Measurements from ENCODE around the gene HTD2. TPM values are rescaled to one million over a fixed set of nuclear protein-coding genes. Genes with fewer than 3 reads are reported as not detected.
"Not testable (repeated sequence)": the region's sequence is repeated elsewhere in the genome, so short reads cannot be mapped to it uniquely, and the experiment has no call there.

The HTD2 gene
- total RNA-seq, 1 donor from 2014 or later, result 8.3 TPM

- H3K36me3 Mint-ChIP-seq, result no peaks in the 10 kb centered on the region
- H3K9me3 Mint-ChIP-seq, result no peaks in the 10 kb centered on the region
- no peak for TF ChIP-seq CTCF (IDR thresholded peaks at IDR 0.05; ENCODE audit: unreplicated experiment)
- no peak overlapping the region for H3K4me3 Mint-ChIP-seq
- H3K27me3 Mint-ChIP-seq (ENCODE audit: low read depth), result no peaks in the 10 kb centered on the region
- H3K4me1 Mint-ChIP-seq, result no peaks in the 10 kb centered on the region
- DNase-seq (ENCODE audit: low spot score in 2 of 2, unreplicated experiment in 2 of 2), result no peak
- H3K27ac Mint-ChIP-seq, result no peak overlapping the region
Measured at GRCh38 chr3:58266577-58266976, 39.7 kb upstream of the HTD2 start.

GRCh38 chr3:58267543-58267942, 38.8 kb upstream of the HTD2 start:
- not testable (repeated sequence) for H3K27ac Mint-ChIP-seq; H3K36me3 Mint-ChIP-seq; DNase-seq (ENCODE audit: low spot score in 2 of 2, unreplicated experiment in 2 of 2); H3K4me3 Mint-ChIP-seq; H3K9me3 Mint-ChIP-seq; H3K4me1 Mint-ChIP-seq; H3K27me3 Mint-ChIP-seq (ENCODE audit: low read depth)

- Mint-ChIP-seq H3K27me3 (ENCODE audit: low read depth) (no peaks in the 10 kb centered on the region), H3K9me3 (no peaks in the 10 kb centered on the region), H3K27ac (no peak overlapping the region), H3K4me1 (no peaks in the 10 kb centered on the region), H3K4me3 (no peak overlapping the region), H3K36me3 (no peaks in the 10 kb centered on the region)
- DNase-seq (ENCODE audit: low spot score in 2 of 2, unreplicated experiment in 2 of 2), result no peak
- no peak for TF ChIP-seq CTCF (IDR thresholded peaks at IDR 0.05; ENCODE audit: unreplicated experiment)
Measured at GRCh38 chr3:58269356-58269755, 37.0 kb upstream of the HTD2 start.

GRCh38 chr3:58270485-58270884, 35.8 kb upstream of the HTD2 start:
- H3K27ac Mint-ChIP-seq, result no peak overlapping the region
- H3K36me3 Mint-ChIP-seq, result peaks cover 3% of the 10 kb centered on the region
- H3K4me1 Mint-ChIP-seq, result no peaks in the 10 kb centered on the region
- no peak for DNase-seq (ENCODE audit: low spot score in 2 of 2, unreplicated experiment in 2 of 2)
- H3K27me3 Mint-ChIP-seq (ENCODE audit: low read depth), result no peaks in the 10 kb centered on the region
- no peak overlapping the region for H3K4me3 Mint-ChIP-seq
- H3K9me3 Mint-ChIP-seq, result no peaks in the 10 kb centered on the region
- no peak for TF ChIP-seq CTCF (IDR thresholded peaks at IDR 0.05; ENCODE audit: unreplicated experiment)

- H3K9me3 Mint-ChIP-seq, result peaks cover 3% of the 10 kb centered on the region
- TF ChIP-seq CTCF (IDR thresholded peaks at IDR 0.05; ENCODE audit: unreplicated experiment), result no peak
- no peak for DNase-seq (ENCODE audit: low spot score in 2 of 2, unreplicated experiment in 2 of 2)
- no peak overlapping the region for H3K4me3 Mint-ChIP-seq
- H3K4me1 Mint-ChIP-seq, result no peaks in the 10 kb centered on the region
- H3K36me3 Mint-ChIP-seq, result peaks cover 8% of the 10 kb centered on the region
- H3K27ac Mint-ChIP-seq, result no peak overlapping the region
- no peaks in the 10 kb centered on the region for H3K27me3 Mint-ChIP-seq (ENCODE audit: low read depth)
Measured at GRCh38 chr3:58271901-58272501, 34.3 kb upstream of the HTD2 start.

- no peaks in the 10 kb centered on the region for H3K4me1 Mint-ChIP-seq
- H3K36me3 Mint-ChIP-seq, result peaks cover 12% of the 10 kb centered on the region
- no peak for TF ChIP-seq CTCF (IDR thresholded peaks at IDR 0.05; ENCODE audit: unreplicated experiment)
- no peak overlapping the region for H3K27ac Mint-ChIP-seq
- H3K9me3 Mint-ChIP-seq, result peaks cover 9% of the 10 kb centered on the region
- H3K4me3 Mint-ChIP-seq, result no peak overlapping the region
- no peak for DNase-seq (ENCODE audit: low spot score in 2 of 2, unreplicated experiment in 2 of 2)
- H3K27me3 Mint-ChIP-seq (ENCODE audit: low read depth), result no peaks in the 10 kb centered on the region
Measured at GRCh38 chr3:58272891-58273290, 33.4 kb upstream of the HTD2 start.

- H3K9me3 Mint-ChIP-seq; H3K4me1 Mint-ChIP-seq; H3K27ac Mint-ChIP-seq; H3K4me3 Mint-ChIP-seq; DNase-seq (ENCODE audit: low spot score in 2 of 2, unreplicated experiment in 2 of 2); H3K27me3 Mint-ChIP-seq (ENCODE audit: low read depth): not testable (repeated sequence)
- H3K36me3 Mint-ChIP-seq, result peaks cover 12% of the 10 kb centered on the region
Measured at GRCh38 chr3:58273362-58273761, 33.0 kb upstream of the HTD2 start.
